Skeletal muscle satellite cell (primary cell): ENCODE data around the gene ULBP1.
A peak's percentile ranks its signal among the peaks of the same experiment; 100 is the strongest.
"Not testable (repeated sequence)": the region's sequence is repeated elsewhere in the genome, so short reads cannot be mapped to it uniquely, and the experiment has no call there.

ENCODE experiments used
- H3K27me3 ChIP-seq: 2 replicates; pipeline ENCODE4 v1.7.0; 2013; ENCODE audit warnings: low read length; ENCODE audit not compliant: control insufficient read depth, insufficient read depth
- H3K36me3 ChIP-seq: 2 replicates; pipeline ENCODE4 v1.7.0; 2013; ENCODE audit warnings: mild to moderate bottlenecking, control low read depth, low read length; ENCODE audit not compliant: insufficient read depth
- H3K4me1 ChIP-seq: 2 replicates; pipeline ENCODE4 v1.7.0; 2013; ENCODE audit warnings: low read length; ENCODE audit not compliant: control insufficient read depth, insufficient read depth
- H3K4me2 ChIP-seq: 2 replicates; pipeline ENCODE4 v1.7.0; 2013; ENCODE audit warnings: mild to moderate bottlenecking, low read length
- H3K4me3 ChIP-seq: 2 replicates; pipeline ENCODE4 v1.7.0; 2013; ENCODE audit warnings: low read length
- H3K9ac ChIP-seq: 2 replicates; pipeline ENCODE4 v1.7.0; 2013; ENCODE audit warnings: mild to moderate bottlenecking, low read depth, low read length, moderate library complexity
- H3K9me3 ChIP-seq: replicated peaks from 2 replicates; pipeline ENCODE4 v1.7.0; 2013; ENCODE audit warnings: mild to moderate bottlenecking, control low read depth, low read length

ULBP1 gene

DNA sequence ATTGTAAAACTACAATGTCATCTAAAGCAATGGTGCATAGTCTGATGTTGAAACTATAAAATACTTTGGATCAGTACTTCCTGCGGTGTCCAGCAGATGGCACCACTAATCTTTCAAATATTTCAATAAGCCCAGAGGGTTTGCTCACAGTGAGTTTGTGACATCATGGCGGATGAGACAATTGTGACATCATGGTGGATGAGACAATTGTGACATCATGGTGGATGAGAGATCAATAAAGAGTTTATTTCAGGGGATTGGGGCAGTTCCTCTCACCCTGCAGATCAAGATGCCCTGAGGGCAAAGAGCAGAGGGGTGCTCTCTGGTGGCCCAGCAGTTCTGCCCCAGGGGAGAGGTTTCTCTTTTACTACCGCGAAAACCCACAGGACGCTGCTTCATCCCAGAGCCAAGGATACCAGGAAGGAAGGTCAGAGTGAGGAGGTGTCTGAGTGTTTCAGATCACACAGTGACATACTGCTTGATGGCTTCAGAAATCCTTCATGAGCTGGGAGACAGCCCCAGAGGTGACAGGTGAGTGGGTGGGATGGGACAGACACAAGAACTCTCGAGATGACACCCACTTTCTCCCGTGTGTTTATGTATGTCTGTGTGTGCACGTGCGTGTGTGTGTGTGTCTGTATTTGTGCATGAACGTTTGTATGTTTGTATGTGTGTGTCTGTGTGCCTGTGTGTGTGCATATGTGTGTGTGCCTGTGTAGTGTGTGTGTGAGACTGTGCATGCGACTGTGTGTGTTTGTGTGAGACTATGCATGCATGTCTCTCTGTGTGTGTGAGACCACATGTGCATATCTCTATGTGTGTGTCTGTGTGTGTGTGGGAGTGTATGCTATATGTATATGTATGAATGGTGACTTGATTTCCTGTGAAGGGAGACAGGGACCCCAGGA lies 29.2 kb upstream of the ULBP1 start:
- Histone ChIP-seq H3K36me3 (no peaks in the 10 kb centered on the region), H3K4me2 (no peak overlapping the region), H3K27me3 (peaks cover 72% of the 10 kb centered on the region), H3K4me3 (no peak overlapping the region), H3K4me1 (peaks cover 5% of the 10 kb centered on the region), H3K9ac (no peak overlapping the region), H3K9me3 (no peaks in the 10 kb centered on the region)

DNA sequence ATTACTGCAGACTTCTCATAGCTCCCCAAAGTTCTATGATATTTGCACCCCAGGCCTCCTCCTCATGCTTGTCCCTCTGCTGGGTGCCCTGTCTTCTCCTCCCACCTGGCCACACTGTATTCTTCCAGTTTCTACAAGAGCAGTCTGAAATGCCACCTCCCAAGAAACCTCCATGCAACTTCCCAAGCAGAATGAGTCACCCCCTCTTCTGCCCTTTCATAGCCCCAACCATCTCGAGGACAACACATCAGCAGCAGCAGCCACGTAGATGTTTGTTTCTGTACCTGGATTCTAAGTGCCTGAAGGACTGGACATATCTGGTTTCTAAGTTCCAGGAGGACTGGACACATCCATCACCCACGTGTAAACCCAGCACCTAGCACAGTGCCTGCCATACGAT lies 28.5 kb upstream of the ULBP1 start:
- Histone ChIP-seq H3K9ac (no peak overlapping the region), H3K4me2 (no peak overlapping the region), H3K27me3 (peaks cover 66% of the 10 kb centered on the region)

DNA sequence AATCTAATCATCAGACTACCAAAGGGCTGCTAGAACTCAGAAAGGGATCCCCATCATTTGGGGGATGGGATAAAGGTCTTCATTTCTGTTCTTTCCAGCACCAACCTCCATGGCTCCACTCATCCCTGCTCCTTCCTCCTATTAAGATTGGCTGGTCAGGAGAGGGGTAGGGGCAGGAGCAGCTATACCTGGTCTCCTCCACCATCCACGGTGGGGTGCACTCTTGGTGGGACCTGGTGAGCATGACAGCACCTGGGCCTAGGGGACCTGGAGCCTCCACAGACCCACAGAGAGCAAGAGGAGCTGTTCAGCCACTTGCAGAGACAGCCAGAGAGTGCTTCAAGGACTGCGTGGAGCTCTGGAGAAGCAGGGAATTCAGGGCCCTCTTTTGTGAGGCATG lies 28.1 kb upstream of the ULBP1 start:
- Histone ChIP-seq H3K27me3 (peaks cover 64% of the 10 kb centered on the region), H3K4me2 (no peak overlapping the region), H3K9me3 (no peaks in the 10 kb centered on the region), H3K36me3 (no peaks in the 10 kb centered on the region), H3K4me3 (no peak overlapping the region), H3K4me1 (peaks cover 5% of the 10 kb centered on the region), H3K9ac (no peak overlapping the region)

More for the DNA sequence above, 28.5 kb upstream of the ULBP1 start:
- no peak overlapping the region for H3K4me3 ChIP-seq
- H3K36me3 ChIP-seq: no peaks in the 10 kb centered on the region
- no peaks in the 10 kb centered on the region for H3K9me3 ChIP-seq
- peaks cover 5% of the 10 kb centered on the region for H3K4me1 ChIP-seq

DNA sequence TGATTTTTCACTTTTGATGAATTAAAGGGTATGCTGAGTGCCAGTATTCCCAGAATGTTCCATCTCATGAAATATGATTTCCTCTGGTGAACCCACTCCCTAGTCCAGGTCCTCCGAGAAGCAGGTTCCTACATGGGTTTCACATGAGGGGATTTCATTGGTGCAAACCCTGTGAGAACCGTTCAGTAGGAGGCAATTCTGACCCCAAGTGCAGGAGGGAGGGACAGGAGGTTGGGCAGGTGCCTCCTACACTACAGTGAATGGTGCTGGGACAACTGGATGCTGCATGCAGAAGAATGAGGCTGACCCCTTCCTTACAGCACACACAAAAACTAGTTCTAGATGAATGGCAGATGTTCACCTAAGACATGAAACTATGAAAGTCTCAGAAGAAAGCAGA lies 27.0 kb upstream of the ULBP1 start:
- Histone ChIP-seq H3K36me3 (no peaks in the 10 kb centered on the region), H3K4me1 (peaks cover 5% of the 10 kb centered on the region), H3K9me3 (no peaks in the 10 kb centered on the region), H3K4me3 (no peak overlapping the region), H3K27me3 (peaks cover 56% of the 10 kb centered on the region), H3K9ac (no peak overlapping the region), H3K4me2 (no peak overlapping the region)

DNA sequence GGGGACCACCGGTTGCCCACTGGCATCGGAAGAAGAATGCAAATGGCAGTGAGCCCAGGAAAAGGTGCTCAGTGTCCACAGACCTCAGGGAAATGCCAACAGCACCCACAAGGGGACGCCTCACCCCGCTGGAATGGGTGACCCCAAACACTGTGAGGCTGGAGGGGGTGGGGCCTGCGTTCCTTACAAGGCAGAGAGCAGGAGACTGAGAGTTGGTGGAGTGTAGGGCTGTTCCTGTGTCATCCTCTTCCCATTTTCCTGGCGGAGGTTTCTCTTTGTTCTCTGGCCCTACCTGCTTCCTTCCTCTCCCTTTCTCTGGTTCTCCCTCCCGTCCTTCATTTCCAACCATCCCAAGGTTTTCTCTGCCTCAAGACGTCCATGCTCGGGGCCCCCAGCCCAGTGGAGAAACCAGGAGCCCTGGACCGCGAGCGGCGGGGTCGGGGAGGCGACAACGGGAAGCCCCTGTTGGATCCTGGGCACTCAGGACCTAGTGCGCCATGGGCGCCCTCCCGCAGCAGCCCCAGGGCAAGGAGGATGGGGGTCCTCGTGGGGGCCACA lies 25.7 kb upstream of the ULBP1 start:
- peaks cover 53% of the 10 kb centered on the region for H3K27me3 ChIP-seq
- peak overlapping the region; percentile 76 for H3K4me3 ChIP-seq
- H3K4me2 ChIP-seq: peak overlapping the region; percentile 97

DNA sequence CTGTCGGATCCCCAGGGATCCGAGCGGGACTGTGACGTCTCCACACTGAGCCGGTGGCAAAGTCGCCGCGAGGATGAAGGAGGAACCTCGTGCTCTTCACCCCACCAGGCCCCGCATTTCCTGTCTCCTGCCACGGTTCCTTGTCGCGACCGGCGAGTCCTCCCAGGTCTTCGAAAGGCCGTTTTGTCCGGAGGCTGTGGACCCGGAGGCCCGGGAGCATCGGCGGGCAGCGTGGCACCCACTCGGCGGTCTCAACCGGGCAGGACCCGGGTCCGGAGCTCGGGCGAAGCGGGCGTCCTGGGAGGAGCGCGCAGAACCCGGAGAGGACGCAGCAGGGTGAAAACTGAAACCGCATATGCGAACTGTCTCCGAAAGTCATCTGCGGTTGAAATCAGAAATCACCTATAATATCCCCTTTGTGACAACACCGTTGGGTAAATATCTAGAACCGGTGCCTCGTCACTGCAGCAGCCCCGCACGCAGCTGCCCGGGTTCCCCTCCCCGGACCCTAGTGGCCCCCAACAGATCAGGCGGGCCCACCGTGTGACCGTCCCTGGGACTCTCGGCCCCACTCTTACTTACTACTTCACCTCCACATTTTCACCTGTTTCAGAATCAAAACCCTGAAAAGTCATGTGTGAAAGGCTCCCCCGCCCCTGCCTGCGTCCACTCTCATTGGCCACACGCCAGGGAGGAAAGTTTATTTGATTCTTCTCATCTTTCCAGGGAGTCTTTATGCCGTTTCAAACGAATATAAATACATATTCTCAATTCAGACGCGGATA lies 25.0 kb upstream of the ULBP1 start:
- Histone ChIP-seq H3K9me3 (no peaks in the 10 kb centered on the region), H3K4me2 (peak overlapping the region; percentile 97), H3K36me3 (no peaks in the 10 kb centered on the region), H3K27me3 (peaks cover 48% of the 10 kb centered on the region), H3K4me3 (peak overlapping the region; percentile 76), H3K9ac (peak overlapping the region; percentile 62), H3K4me1 (peaks cover 9% of the 10 kb centered on the region)

More for the DNA sequence above, 25.7 kb upstream of the ULBP1 start:
- H3K9me3 ChIP-seq, H3K36me3 ChIP-seq, H3K4me1 ChIP-seq: not testable (repeated sequence)
- peak overlapping the region; percentile 62 for H3K9ac ChIP-seq

DNA sequence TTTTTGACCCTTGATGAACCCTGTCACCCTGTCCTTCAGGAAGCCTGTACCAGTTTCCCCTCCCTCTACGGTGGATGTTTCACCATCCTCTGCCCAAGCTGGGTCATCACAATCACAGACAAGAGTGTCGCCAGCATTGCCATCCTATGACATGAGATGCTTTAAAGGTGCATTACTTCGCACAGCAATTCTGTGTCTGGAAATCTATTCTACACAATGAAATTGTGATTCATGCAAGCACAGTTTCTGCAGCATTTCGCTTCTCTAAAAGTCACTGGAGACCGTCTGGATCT lies 24.4 kb upstream of the ULBP1 start:
- Histone ChIP-seq H3K9ac (no peak overlapping the region), H3K27me3 (peaks cover 48% of the 10 kb centered on the region), H3K4me1 (peaks cover 9% of the 10 kb centered on the region), H3K4me2 (peak overlapping the region; percentile 97), H3K36me3 (no peaks in the 10 kb centered on the region), H3K4me3 (peak overlapping the region; percentile 76), H3K9me3 (no peaks in the 10 kb centered on the region)

DNA sequence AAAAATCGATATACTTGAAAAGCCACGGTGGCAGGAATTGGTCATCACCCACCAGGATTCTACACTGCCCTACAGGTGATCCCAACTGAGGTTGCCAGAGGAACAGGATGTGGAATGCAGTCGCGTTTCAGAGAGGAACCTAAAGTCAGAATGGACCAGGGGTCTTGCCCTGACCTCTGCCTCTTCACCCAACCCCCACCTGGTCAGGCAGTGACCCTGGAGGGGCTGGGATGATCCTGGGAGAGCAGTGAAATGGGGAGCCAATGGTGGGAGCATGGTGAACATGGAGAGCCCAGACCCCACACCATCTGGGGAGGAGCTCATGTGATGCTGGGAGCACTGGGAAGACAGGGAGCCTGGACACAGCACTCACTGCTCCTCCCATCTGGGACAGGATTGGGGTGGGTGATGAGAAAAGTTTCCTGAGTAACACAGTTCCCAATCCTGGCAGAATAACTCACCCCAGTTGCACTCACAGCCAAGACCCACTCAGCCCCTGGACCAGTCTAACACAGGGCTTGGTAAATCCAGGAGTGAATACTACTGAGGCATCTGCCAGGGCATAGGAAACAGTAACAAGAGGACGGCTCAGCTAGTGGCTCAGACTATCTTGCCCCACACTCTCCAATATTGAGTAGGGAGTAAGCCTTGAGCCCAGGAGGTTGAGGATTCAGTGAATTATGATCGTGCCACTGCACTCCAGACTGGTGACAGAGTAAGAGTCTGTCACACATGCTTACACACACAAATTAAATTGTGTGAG lies 23.7 kb upstream of the ULBP1 start:
- Histone ChIP-seq H3K4me2 (no peak overlapping the region), H3K9me3 (no peaks in the 10 kb centered on the region), H3K4me3 (no peak overlapping the region), H3K9ac (no peak overlapping the region), H3K4me1 (peaks cover 9% of the 10 kb centered on the region), H3K36me3 (no peaks in the 10 kb centered on the region), H3K27me3 (peaks cover 41% of the 10 kb centered on the region)

DNA sequence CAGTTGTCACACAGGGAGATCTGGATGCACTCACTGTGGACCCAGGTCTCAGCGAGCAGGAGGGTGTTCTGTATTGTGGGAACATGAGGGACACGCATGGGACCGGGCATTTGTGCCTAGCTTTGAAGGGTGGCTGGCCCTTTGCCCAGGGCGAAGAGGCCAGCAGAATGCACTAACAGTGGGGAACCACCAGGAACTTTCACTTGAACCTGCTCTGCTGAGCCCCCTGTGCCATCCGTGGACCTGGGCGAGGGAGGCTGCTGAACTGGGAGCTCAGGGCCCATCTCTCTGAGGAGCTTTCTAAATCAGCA lies 23.1 kb upstream of the ULBP1 start:
- Histone ChIP-seq H3K27me3 (peaks cover 35% of the 10 kb centered on the region), H3K4me2 (no peak overlapping the region), H3K4me1 (peaks cover 9% of the 10 kb centered on the region)

DNA sequence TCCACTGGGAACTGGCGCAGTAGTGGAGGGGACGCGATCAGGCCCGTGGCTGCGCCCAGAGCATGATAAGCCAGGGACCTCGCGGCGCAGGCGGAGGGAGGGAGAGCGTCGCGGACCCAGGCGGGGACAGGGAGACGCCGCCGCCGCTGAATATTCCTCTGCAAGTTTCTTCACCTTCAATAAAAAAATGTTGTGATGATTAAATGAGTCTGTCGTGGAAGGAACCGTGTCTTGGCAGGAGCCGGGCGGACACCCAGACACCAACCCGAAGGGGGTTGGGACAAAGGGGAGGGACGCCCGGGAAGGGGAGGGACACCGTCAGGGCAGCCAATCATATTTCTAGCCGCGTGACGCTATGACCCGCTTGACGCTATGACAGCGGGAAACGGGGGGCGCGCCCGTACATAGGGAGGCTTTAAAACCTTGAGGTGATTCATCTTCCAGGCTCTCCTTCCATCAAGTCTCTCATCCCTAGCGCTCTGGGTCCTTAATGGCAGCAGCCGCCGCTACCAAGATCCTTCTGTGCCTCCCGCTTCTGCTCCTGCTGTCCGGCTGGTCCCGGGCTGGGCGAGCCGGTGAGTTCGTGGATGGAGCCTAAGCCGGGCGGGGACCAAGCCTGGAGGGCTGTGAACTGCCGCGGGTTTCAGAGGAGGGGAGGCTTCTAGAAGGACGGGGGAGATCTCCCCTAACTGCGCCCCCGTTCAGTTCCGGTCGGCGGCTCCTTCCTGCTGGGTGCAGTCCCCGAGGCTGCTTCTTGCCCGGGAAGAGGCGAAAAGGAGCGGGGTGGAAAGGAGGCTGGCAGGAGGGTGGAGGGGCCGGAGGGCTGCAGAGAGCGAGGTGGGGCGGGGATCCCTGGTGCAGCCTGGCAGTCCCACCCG lies 21.9 kb upstream of the ULBP1 start, which contains the start of gene ULBP2:
Gene ULBP2 (plus strand): TSS at position 432 of the 878 bp plus-strand sequence. CDS start 59 bp downstream, at position 491.
- Histone ChIP-seq H3K9me3 (no peaks in the 10 kb centered on the region), H3K27me3 (peaks cover 24% of the 10 kb centered on the region), H3K4me1 (peaks cover 9% of the 10 kb centered on the region), H3K4me3 (peak within 1 kb of the TSS; percentile 95), H3K4me2 (peak within 1 kb of the TSS; percentile 96), H3K9ac (peak within 1 kb of the TSS; percentile 87), H3K36me3 (no peaks in the 10 kb centered on the region)

More for the DNA sequence above, 23.1 kb upstream of the ULBP1 start:
- no peak overlapping the region for H3K9ac ChIP-seq
- no peaks in the 10 kb centered on the region for H3K36me3 ChIP-seq
- no peaks in the 10 kb centered on the region for H3K9me3 ChIP-seq
- no peak overlapping the region for H3K4me3 ChIP-seq
